Measurements from ENCODE around the gene ZBTB7C.
A peak's percentile ranks its signal among the peaks of the same experiment; 100 is the strongest.

ZBTB7C gene

DNA sequence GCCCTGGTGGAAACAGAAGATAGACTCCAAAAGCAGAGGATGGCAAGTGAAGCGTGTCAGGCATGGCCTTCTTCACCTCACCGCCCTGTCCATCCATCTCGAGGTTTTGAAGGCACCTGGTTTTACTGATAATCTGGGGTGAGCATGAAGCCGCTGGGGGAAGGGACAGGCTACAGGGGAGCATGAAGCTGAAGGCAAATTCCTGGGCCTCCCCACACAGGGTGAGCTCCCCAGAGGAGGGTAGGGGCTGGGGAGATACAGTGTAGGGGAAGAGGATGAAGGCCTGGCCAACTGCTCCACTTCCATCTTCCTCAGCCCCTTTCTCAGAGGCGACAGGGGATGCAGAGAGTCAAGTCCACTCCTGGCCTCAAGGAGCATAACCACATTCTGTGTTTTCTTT lies 250.5 kb downstream of the ZBTB7C start:
- no peak for DNase-seq

DNA sequence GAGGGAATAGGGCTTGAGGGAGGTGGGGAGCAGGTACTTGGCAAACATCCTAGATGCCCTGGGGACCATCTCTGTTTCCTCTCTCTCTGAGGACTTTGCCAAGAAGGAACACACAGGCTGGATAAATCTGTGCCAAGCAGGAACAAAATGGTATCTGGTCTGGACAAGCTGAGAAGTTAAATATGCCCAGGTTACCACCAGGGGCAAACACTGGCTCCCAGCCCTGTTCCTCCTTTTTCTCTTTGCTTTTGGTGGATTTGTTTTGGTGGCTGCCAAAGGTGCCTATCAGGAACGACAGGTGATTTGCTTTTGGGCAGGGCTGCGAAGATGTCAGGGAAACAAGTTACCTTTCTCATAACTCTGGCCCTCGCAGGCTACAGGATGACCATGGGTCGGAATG lies 251.2 kb downstream of the ZBTB7C start:
- DNase-seq: no peak

DNA sequence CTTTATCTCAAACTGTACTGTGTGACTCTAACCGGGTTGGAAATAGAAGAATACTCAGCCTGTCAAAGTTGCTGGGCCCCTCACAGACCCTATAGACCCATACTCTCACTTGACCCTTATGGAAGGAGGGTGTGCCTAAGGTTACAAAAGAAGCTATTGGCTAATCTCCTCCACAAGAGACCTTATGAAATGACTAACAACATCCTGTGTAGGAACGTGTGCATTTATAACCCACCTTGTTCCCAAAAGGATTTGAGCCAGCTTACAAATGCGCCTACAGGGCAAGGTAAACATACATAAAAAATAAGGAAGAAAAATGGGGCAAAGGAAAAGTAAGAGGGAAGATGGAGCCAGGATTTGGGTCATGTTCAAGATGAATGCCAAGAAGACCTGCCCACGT lies 253.3 kb downstream of the ZBTB7C start:
- DNase-seq: no peak

DNA sequence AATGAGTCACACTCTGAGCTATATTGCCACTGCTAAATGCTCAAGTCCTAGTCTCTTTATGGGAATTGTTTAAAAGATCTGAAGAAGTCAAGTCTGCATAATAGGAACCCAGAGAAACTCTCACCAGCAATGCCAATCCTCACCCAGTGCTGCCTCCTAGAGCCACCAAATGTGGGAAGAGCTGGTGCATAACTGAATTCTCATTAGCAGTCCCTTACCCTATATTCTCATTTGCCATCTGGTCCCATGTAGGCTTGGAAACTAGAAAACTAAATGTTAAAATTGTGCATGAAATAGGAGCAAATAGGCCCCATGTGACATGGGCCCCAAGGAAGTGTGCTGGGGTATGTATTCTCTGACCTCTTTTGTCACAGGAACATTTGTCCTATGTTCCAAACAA lies 254.4 kb downstream of the ZBTB7C start:
- no peak for DNase-seq

DNA sequence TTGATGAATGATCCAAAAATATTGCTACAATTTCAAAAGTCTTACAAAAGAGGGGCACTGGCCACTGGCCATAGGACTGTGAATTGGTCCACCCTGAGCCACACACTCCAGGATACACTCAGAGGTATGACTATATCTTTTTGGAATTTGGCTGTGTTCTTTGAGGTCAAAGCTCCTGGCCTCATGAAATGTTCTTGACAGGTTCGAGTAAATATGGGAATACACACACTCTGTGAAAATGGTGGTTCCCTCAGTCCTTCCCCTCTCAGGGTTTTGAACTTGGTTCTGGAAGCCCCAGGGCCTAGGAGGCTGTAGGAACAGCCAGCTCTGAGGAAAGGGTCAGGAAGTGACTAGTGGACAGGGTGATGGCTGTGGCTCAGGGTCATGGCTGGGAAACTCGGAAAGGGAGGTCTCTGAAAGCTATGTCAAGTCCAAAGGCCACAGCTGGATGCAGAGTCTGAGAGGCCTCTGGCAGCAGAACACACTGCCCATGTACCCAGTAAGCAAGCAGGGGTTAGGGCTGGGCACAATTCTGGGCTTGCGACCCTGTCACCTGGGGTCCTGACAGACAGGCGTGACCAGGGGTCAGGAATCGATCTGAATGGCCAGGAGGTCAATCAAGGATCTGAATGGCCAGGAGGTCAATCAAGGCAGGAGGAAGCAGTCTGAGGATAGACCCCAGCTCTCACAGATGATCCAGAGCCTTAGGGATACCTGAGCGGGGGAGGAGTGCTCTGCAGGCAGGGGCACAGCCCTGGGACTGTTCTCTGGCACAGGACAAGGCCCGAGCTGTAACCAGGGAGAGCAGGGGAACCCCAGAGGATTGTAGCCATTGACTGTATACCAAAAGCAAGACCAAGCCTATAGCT lies 255.3 kb downstream of the ZBTB7C start:
- DNase-seq: no peak

DNA sequence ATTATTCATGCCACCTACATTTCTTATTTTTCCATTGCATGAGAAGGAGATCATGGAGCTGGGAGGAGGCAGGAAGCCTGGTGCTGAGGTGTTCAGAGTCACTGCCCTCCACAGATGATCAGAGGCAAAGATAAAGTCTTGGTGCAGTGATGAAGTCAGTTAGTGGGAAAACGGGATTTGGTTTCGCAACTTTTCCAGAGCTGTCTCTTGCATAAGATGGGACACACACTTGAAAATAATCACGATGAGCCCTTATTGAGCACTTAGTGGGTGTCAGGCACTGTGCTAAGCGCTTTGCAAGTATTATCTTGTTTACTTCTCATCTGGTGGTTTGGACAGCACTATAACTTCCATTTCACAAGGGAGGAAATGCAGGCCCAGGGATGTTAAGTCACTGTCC lies 256.6 kb downstream of the ZBTB7C start:
- DNase-seq: no peak

DNA sequence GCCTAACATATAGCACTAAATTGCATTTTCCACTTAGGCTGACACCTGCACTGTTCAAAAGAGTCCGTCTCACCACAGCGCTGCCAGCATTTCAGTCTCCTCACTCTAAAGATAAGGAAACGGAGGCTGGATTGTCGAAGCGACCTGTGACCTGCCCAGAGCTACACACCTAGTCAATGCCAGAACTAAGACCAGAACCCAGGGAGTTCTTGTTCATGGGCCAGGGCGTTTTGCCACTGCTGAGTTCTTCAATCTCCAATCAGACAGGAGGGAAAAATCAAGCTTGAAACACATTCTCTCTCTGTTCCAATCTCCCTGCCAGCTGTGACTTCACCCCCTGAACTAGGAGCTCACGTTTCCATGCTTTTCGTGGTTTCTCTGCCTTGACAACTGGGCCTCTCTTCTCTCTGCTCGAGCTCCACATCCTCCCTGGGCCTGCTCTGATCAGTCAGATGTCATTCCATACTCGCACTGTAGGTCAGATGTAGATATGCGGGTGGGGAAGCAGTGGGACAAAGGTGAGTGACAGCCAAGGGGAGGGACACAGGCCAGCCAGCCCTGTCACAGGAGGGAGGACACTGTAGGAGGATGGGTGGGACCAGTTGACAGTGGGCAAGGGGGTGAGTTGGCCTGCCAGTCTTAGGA lies 257.6 kb downstream of the ZBTB7C start:
- no peak for DNase-seq

DNA sequence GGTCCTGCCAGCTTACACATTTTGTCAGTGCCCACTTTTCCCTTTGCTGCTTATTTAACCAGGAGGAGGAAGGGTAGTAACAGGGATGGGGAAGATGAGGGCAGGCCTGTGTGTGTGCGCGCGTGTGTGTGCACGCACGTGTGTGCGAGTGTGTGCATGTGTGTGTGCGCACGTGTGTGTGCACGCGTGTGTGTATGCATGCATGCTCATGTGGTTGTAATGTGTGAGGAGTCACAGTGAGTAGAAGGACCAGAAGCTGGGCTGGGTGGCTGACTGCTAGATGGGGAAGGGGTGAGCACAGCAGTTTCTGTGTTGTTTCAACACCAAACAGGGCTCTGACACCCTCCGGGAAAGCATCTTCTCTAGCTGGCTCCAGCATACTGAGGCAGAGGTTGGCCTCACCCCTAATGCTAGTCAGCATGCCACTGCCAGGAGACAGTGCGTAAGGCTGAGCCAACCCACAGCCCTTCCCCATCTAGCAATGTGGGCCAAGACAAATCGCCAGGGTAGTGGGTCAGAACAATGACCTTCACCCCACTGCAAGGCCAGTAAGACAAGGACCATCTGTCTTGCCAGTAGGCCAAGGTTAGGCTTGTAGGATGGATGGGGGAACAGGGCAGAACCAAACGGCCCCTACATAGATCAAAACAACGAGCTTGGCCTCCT lies 260.0 kb downstream of the ZBTB7C start:
- no peak for DNase-seq

DNA sequence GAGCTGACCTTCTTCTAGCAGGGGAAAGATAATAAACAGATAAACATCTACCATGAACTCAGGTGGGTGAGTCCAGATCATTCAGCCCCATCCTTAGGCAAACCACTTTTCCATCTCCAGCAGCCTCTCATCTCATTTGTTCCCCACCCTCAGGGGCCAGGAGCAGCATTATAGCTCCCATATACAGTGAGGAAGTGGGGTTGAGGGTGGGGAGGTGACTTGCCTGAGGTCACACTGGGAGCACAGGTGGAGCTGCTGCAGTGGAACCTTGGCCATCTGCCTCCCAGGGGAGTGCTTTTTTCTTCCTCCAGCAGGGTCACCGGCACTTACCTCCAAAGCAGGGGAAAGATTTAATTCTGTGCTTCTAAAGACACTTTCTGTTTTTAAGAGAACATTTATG lies 266.2 kb downstream of the ZBTB7C start:
- DNase-seq: no peak

DNA sequence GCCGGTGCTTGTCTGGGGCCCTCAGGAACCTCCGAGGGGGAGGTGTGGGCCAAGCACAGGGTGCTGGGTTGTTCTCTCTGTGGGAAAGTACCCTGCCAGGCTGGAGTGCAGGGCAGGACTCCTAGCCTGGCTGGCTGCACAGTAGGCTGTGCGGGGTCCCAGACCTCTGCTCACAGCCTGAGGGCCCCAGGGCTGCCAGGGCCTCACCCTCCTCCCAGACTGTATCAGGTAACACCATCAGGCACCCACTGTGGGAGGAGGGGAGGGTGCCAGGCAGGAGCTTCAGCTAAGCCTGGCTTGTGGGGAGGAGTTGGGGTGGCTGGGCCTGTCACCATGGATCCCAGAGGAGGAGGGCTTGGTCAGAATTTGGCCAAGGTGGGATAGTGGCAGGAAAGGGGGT lies 266.8 kb downstream of the ZBTB7C start:
- DNase-seq: no peak

DNA sequence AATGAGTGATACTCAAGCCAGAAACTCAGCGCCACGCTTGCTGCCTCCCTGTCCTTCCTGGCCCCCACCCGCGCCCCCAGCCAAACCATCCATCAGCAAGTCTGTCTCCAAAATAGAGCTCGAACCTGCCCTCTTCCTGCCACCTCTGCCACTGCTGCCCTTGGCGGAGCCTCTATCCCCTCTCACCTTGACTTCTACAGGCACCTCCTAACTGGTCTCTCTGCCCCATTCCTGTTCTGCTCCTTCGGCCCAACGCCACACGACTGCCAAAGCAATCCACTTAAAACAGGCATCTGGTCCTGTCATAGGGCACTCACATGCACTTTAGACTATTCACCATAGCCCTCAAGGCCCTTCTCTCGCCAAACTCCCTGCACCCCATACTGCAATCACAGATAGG lies 268.5 kb downstream of the ZBTB7C start:
- no peak for DNase-seq

DNA sequence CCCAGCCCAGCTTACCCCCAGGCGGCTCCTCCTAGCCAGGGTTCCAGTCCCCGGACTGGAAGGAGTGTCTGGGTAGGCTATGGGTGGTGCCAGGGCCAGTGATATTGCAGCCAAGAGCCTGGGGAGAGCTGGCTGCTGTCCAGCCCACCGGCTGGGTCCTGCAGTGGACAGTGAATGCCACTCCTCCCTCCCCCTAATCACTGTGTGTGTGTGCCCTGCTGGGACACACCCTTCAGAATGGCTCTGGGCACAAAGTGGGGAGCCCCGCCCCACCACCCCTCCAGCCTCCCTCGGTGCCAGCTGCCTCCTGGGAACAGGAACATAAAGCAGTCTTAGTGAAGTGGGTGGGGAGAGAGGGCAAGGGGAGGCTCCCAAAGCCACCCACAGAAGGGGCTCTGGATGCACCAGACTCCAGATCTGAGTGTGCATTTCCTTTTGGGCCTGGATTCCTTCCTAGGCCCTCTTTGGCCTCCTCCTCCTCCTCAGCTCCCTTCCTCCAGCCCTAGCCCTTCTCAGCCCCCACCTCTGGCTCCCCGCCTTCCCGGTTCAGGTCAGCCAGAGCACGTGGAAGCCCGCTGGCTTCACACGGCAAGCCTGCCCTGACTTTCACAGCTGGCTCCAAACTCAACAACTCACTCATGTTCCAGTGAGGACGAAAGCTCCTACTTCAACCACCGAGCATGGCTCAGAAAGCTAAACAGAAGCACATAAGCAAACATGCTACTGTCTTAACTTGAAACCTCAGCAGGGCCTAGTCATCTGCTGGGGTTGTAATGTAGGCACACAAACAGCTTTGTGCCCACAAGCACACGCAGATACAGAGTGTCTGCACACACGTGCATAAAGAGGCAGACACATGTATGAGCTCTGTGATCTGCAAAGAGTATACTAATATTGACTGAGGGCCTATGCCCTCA lies 269.5 kb downstream of the ZBTB7C start:
- DNase-seq: no peak

DNA sequence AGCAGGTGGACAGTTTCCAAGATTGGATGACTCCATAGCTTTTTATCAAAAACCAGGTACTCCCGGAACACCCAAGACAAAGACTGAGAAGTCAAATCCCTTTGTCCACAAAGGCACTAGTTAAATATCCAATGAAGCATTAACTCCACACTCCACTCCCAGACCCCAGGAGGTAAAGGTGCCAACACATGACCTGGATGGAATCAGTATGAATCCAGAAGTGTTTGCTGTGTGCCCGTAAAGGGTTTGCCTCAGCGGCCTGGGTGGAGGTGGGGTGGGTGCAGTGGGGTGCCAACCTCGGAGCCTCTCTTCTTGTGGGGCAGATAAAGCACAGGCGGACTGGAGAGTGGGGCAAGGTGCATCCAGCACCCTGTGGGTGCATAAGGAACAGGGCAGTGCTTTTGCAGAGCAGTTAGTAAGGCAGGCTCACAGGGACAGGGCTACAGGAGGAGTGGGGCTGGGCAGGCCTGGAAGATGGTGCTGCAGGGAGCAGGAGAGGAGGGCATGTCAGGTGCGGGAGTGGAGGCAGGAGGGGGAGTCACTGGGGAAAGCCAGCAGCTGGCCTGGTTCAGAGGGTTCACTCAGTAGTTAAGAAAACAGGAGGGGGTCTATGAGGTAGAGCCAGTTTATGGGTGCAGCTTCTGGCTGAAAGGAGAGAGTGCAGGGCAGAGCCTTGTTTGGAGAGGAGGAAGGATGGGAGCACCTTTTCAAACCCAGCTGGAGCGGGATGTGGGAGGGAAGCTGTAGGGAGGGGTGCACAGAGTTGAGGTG lies 270.3 kb downstream of the ZBTB7C start:
- no peak for DNase-seq

DNA sequence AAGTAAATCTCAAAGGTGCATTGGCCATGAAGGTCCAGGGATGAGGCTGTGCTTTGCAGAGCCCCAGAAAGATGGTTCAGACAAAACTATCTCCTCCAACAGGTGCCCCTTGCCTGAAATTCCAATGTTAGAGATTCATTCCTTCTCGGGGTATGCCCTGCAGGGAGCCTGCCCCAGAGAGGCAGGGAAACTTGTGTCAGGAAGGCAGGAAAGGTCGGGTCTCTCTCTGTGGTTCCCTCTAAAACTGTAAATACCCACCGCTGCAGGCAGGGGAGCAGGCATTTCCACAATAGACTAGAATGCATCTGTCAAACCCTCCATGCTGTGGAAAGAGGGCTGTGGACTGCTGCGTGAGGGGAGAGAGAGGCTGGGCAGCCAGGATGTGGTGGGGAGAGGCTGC lies 271.0 kb downstream of the ZBTB7C start:
- no peak for DNase-seq

DNA sequence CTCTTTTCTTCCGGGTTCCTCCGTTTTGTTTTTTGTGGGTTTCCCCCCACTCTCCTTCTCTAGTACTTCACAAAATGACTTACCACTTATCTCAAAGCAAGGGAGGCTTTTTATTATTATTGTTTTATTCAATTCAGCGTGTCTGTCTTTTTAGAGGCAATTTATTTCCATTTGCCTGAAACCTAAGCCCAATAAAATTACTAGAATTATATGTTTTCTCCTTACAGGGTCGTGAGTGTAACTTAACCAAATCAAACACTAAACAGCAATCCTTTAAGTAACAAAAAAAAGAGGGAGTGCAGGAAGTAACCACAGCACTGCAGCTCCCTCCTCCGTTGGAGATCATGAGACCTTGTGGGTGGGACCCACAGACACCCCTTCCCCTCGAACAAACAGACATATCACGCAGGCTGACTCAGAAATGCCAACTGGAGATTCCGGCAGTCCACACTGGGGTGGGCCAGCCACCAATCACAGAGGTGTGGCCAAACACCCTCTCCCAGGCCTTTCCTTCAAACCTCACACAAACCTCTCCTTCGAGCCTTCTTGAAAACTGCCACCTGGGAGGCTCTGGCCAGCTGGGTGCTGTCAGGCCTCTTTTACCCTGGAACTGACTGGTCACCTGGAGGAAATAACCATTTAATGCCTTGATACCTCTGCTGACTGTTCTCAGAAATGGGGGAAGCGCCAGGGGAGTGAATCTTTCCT lies 271.7 kb downstream of the ZBTB7C start:
- DNase-seq: no peak

DNA sequence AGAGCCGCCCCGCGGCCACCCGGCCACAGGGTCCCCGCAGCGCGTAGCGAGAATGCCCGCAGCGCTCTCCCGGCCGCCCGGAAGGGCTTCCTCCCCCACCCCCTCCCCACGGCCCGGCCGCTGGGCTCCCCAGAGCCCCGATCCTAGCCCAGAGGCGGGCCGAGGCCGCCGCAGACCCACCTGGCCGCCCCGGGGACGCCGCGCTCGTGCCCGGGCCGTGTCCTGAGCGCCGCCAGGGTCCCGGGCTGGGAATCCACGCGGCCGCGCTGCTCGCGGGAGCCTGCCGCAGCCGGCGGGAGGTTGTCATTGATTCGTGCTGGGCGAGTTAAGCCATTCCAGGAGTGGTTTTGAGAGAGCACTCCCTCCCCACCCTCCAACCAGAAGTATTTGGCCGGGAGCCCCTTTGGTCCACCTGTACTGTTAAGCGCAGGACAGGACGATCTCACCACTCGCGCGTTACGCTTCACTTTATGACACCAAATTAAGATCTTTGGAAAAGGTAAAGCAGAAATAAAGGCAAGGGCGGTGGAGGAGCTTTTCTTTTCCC lies 272.3 kb downstream of the ZBTB7C start:
- DNase-seq: peak in 1 of 2 experiments; percentile 33

DNA sequence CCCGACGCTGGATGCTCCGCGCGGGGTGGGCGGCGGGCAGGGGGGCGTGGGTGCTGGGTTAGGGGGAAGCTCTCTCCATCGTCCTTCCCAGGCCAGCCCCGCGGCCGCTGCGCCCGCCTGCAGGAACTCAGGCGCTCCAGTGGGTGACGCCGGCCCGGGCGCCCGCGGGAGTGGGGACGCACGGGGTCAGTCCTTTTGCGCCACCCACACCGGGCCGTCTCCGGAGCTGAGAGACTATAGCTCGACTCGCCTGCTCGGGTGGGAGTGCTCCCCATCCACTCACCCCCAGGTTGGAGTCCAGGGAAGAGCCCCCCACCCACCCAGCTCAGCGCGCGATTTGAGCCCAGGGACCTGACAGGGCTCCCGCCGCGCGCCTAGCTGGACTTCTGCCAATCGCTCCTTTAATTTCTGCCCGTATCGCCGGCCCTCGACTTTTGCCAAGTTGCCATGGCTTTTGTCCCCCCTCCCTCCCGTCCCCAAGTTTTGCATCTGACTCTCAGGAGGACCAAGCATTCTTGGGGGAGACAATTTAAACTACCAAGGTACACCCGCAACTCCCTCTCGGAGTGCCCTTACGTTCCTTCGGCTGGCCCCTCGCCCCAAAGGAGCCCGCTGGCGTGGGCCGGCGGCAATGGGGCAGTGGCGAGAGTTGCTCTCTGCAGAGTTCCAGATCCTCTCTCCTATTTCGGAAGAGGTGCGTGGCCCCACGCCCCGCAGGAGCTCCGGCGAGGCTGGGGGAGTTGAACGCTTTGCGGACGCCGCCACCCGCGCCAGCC lies 272.9 kb downstream of the ZBTB7C start:
- DNase-seq: peak in 1 of 2 experiments; percentile 21

DNA sequence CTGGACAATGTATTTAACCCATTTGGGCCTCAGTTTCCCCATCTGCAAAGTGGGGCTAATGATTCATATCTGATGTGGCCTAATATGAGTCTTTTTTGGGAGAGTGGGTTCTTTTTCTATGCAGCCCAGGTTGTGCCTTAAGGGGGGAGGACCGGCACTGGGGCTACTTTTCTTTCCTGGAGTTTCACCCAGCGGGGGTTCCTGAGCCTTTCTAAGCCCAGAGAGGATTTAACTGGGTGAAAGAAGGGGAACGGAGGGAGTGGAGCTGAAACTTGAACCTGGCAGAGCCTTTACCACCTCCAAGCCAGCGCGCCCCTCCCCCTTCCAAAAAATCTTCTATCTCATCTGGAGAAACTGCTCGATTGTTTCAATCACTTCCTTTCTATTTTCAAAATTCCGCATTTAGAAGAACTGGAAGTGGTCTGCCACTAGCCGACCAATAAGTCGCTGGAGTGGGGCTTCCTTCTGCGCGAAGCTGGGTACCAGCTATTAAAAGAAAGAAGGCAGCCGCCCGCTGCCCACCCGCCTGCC lies 273.7 kb downstream of the ZBTB7C start:
- DNase-seq: no peak

DNA sequence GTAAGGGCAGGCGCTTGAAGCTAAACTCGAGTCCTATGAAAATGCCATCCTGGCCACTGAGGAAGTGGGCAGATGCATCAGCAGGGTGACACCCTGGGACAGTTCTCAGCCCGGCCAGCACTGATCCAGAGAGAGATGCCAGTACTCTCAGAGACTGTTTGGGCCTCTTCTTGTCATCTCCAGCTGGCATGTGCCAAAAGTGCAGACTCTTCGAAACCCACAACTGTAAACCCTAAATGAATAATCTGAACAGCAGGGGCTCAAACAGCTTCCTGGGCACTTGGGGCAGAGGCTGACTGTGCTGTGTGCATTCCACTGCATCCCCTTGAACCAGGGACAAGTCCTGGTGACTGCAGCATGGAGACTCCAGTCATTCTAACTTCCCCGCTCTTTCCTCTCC lies 274.6 kb downstream of the ZBTB7C start:
- no peak for DNase-seq

DNA sequence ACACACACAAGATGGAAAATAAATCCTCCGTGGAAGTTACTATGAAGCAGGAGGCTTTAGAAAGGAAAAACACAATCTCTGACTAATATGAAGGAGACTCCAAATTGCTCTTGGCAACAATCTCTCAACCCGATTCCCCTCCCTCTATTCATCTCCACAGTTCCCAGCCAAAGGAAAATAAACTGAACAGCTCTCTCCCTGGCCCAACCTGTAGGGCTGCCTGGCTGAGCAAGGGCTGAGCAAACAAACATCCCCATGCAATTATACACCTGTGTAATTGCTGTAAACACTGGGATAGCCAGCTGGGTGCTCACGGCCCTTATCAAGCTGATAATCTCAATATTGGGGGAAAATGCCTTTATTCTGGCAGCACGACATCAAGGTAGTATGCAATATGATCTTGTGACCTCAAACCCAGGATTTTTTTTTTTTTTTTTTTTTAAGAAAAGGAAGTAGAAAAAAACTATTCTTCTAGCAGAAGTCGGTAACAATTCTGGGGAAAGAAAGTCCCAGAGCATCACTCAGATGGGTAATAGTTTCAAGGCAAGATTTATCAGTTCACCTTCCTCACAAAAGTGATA lies 275.4 kb downstream of the ZBTB7C start:
- peak; percentile 64 to 86 for DNase-seq
